GM12878 (cell line): ENCODE measurements around the gene PRKAG2. TPM values are rescaled to one million over a fixed set of nuclear protein-coding genes. Genes with fewer than 3 reads are reported as not detected.

Experiments
- ATAC-seq: fragments of 200-7000 bp; cut with Tn5 transposase; 3 replicates; pipeline ENCODE4 v1.9.1; 2020; ENCODE audit warnings: mild to moderate bottlenecking, moderate library complexity
- BruUV-seq: library from RNA; stranded (reverse); fragments of 400-500 nt; replicated peaks from 2 replicates; lab custom pipeline; 2021; lab: Mats Ljungman, UMichigan
- CTCF ChIA-PET: fragments of 300-600 bp; sonication (Branson Sonifier 250); formaldehyde crosslinking; extraction: SDS; loops from one replicate; lab custom pipeline; 2021; ENCODE audit warnings: inconsistent platforms; lab: Yijun Ruan, JAX
- POLR2A ChIA-PET: fragments of 350-600 bp; formaldehyde crosslinking; extraction: SDS; loops from one replicate; lab custom pipeline; 2021; ENCODE audit warnings: inconsistent platforms; lab: Charles Lee
- RAD21 ChIA-PET: fragments of 300-600 bp; sonication (Branson Sonifier 250); formaldehyde crosslinking; loops from one replicate; lab custom pipeline; 2023; ENCODE audit warnings: antibody characterized with exemption; ENCODE audit not compliant: unreplicated experiment; lab: Charles Lee
- SMC1A ChIA-PET: fragments of 300-600 bp; sonication (Branson Sonifier 250); formaldehyde crosslinking; loops from one replicate; lab custom pipeline; 2023; ENCODE audit not compliant: unreplicated experiment, uncharacterized antibody; lab: Charles Lee
- DNase-seq: peaks from one replicate; pipeline ENCODE4 v3.0.0-alpha.2; 2011; ENCODE audit warnings: low read depth, low spot score
- FAIRE-seq: peaks from 3 replicates; lab custom pipeline; 2011; peaks lifted over from hg19 to GRCh38; lab: Jason Lieb, UNC
- H2AFZ ChIP-seq: 2 replicates; pipeline ENCODE4 v1.6.0; 2011; ENCODE audit warnings: low read depth, low read length, control low read depth; ENCODE audit not compliant: control insufficient read depth
- H3K27ac ChIP-seq: 2 replicates; pipeline ENCODE4 v1.5.1; 2011; ENCODE audit warnings: control low read depth; ENCODE audit not compliant: control insufficient read depth, insufficient read depth
- H3K27me3 ChIP-seq, 2 experiments: replicated peaks in 1 of 2; 2 replicates each; pipeline versions ENCODE4 v1.6.0 to v1.6.1; 2011; ENCODE audit warnings: low read length in 1 of 2; ENCODE audit not compliant: control insufficient read depth in 2 of 2, insufficient read depth in 2 of 2
- H3K36me3 ChIP-seq, 2 experiments: 2 replicates each; pipeline ENCODE4 v1.5.1; 2011; ENCODE audit warnings: low read length in 1 of 2; ENCODE audit not compliant: control insufficient read depth in 2 of 2, insufficient read depth in 2 of 2
- H3K4me1 ChIP-seq: 2 replicates; pipeline ENCODE4 v1.6.1; 2011; ENCODE audit warnings: mild to moderate bottlenecking, low read length, moderate library complexity, mixed read lengths; ENCODE audit not compliant: control insufficient read depth, insufficient read depth
- H3K4me2 ChIP-seq: 2 replicates; pipeline ENCODE4 v1.6.0; 2011; ENCODE audit warnings: control low read depth; ENCODE audit not compliant: control insufficient read depth, insufficient read depth
- H3K4me3 ChIP-seq: fragments of 200-600 bp; sonication (generic); 2 replicates; pipeline ENCODE4 v1.5.1; 2016
- H3K79me2 ChIP-seq: 2 replicates; pipeline ENCODE4 v1.6.0; 2011; ENCODE audit warnings: low read length; ENCODE audit not compliant: control insufficient read depth, insufficient read depth
- H3K9ac ChIP-seq: 2 replicates; pipeline ENCODE4 v1.8.0; 2011; ENCODE audit warnings: low read length, control low read depth, mixed read lengths; ENCODE audit not compliant: control insufficient read depth, insufficient read depth
- H3K9me3 ChIP-seq: replicated peaks from 3 replicates; pipeline ENCODE4 v1.5.1; 2011; ENCODE audit warnings: mild to moderate bottlenecking, low read length; ENCODE audit not compliant: control insufficient read depth, insufficient read depth
- H4K20me1 ChIP-seq: 2 replicates; pipeline ENCODE4 v1.6.0; 2011; ENCODE audit not compliant: control insufficient read depth, insufficient read depth
- BHLHE40 ChIP-seq, 2 experiments: fragments of 450-650 bp in 1 of 2; IDR thresholded peaks; 2 replicates each; pipeline ENCODE4 v1.6.1; 2011 to 2017; ENCODE audit warnings: low read depth in 2 of 2, borderline replicate concordance in 1 of 2, improper control_type of control experiment in 1 of 2, low read length in 1 of 2, mild to moderate bottlenecking in 1 of 2
- BMI1 ChIP-seq: fragments of 450-650 bp; IDR thresholded peaks from 2 replicates; pipeline ENCODE4 v1.6.1; 2016; ENCODE audit warnings: mild to moderate bottlenecking, moderate library complexity, borderline replicate concordance
- CREM ChIP-seq: IDR thresholded peaks from 2 replicates; pipeline ENCODE4 v1.6.1; 2014; ENCODE audit warnings: antibody characterized with exemption, low read depth
- EGR1 ChIP-seq, 2 experiments: IDR thresholded peaks; 1 replicate in 1 of 2; 2 replicates in 1 of 2; pipeline ENCODE4 v1.6.1; 2011 to 2012; ENCODE audit warnings: low read depth in 2 of 2, low read length in 2 of 2, borderline replicate concordance in 1 of 2, mild to moderate bottlenecking in 1 of 2, moderate library complexity in 1 of 2
- FOXM1 ChIP-seq: IDR thresholded peaks from 2 replicates; pipeline ENCODE4 v1.6.1; 2012; ENCODE audit warnings: low read depth, mild to moderate bottlenecking, inconsistent platforms, low read length, moderate library complexity
- IRF3 ChIP-seq: fragments of 450-650 bp; IDR thresholded peaks from 2 replicates; pipeline ENCODE4 v1.6.1; 2014; ENCODE audit warnings: mild to moderate bottlenecking
- KAT2A ChIP-seq: conservative IDR thresholded peaks from 2 replicates; pipeline ENCODE4 v1.6.1; 2011; ENCODE audit warnings: low read depth, low read length; ENCODE audit not compliant: control insufficient read depth
- MTA3 ChIP-seq: IDR thresholded peaks from 2 replicates; pipeline ENCODE4 v1.6.1; 2012; ENCODE audit warnings: low read length, inconsistent platforms, borderline replicate concordance
- MXI1 ChIP-seq: fragments of 150-350 bp; IDR thresholded peaks from 2 replicates; pipeline ENCODE4 v1.6.1; 2011; ENCODE audit warnings: low read depth, mild to moderate bottlenecking, inconsistent platforms, low read length, improper control_type of control experiment
- MYB ChIP-seq: fragments of 150-350 bp; IDR thresholded peaks from 2 replicates; pipeline ENCODE4 v1.6.1; 2014; ENCODE audit warnings: mild to moderate bottlenecking, low read depth, low read length, borderline replicate concordance
- NFIC ChIP-seq: IDR thresholded peaks from 2 replicates; pipeline ENCODE4 v1.6.1; 2012; ENCODE audit warnings: low read depth, mild to moderate bottlenecking, inconsistent platforms, low read length, moderate library complexity
- RAD51 ChIP-seq: fragments of 450-650 bp; IDR thresholded peaks from 2 replicates; pipeline ENCODE4 v1.6.1; 2016; ENCODE audit warnings: moderate library complexity, mild to moderate bottlenecking, inconsistent platforms
- RB1 ChIP-seq: fragments of 450-650 bp; formaldehyde crosslinking; IDR thresholded peaks from 2 replicates; pipeline ENCODE4 v1.6.1; 2017; ENCODE audit warnings: mild to moderate bottlenecking, borderline replicate concordance
- SREBF2 ChIP-seq: IDR thresholded peaks from 2 replicates; pipeline ENCODE4 v1.6.1; 2012; ENCODE audit warnings: mild to moderate bottlenecking, low read length
- TAF1 ChIP-seq: IDR thresholded peaks from 2 replicates; pipeline ENCODE4 v1.6.1; 2011; ENCODE audit warnings: mild to moderate bottlenecking, low read depth, low read length, borderline replicate concordance
- ZBTB11 ChIP-seq: fragments of 450-650 bp; formaldehyde crosslinking; IDR thresholded peaks from 2 replicates; pipeline ENCODE4 v1.5.0; 2022; ENCODE audit warnings: mild to moderate bottlenecking, missing genetic modification characterization
- ZNF622 ChIP-seq: fragments of 450-650 bp; IDR thresholded peaks from 2 replicates; pipeline ENCODE4 v1.6.1; 2017; ENCODE audit warnings: mild to moderate bottlenecking, inconsistent platforms
- WGBS: methylation state at CpG from one replicate; pipeline ENCODE4 v1.1.6; 2016; ENCODE audit warnings: low lambda C conversion rate; ENCODE audit not compliant: insufficient replicate concordance, insufficient coverage; ENCODE audit errors: missing lambda C conversion rate; 5-methylcytosine and 5-hydroxymethylcytosine counted together
- in situ Hi-C: fragments of 300-500 bp; cut with MboI; formaldehyde crosslinking; loops from 9 replicates; pipeline ENCODE4 v1.14.3; 2018; ENCODE audit warnings: mixed read lengths
- intact Hi-C: fragments of 100-400 bp; cut with micrococcal nuclease; formaldehyde crosslinking; loops from one replicate; pipeline ENCODE4 v1.14.2; 2022; ENCODE audit not compliant: unreplicated experiment
- polyA plus RNA-seq, 11 experiments: library from polyadenylated mRNA; depleted of rRNA in 4 of 11; unstranded in 6 of 11; stranded (reverse) in 5 of 11; fragments of >200 nt; fragmentation: Nextera tagmentation in 4 of 11; fragmentation: Illumina TruSeq in 1 of 11; extraction: Ambion mirVana in 4 of 11; extraction: Trizol in 1 of 11; gene quantifications; 1 replicate in 1 of 11; 2 replicates in 10 of 11; pipeline versions ENCODE4 v1.2.1 to v1.2.3, GENCODE V29; 2011 to 2016; ENCODE audit warnings: inconsistent platforms in 2 of 11, missing spikeins in 2 of 11, low read depth in 1 of 11
- total RNA-seq, 4 experiments: library from RNA; depleted of rRNA in 3 of 4; stranded (reverse); fragments of >200 nt in 3 of 4; fragmentation: Illumina TruSeq in 1 of 4; extraction: Trizol in 1 of 4; gene quantifications; 2 replicates each; pipeline versions ENCODE4 v1.2.1 to v1.2.3, GENCODE V29; 2013 to 2021
- TF ChIP-seq, protein P1 (sequence below): IDR thresholded peaks from 2 replicates; pipeline ENCODE4 v1.6.1; 2011; ENCODE audit warnings: borderline replicate concordance, low read depth, mild to moderate bottlenecking, moderate library complexity, low read length; ENCODE audit not compliant: insufficient read depth, poor library complexity, severe bottlenecking
- TF ChIP-seq, protein P2 (sequence below): IDR thresholded peaks from 2 replicates; pipeline ENCODE4 v1.6.1; 2011; ENCODE audit warnings: low read depth, mild to moderate bottlenecking, low read length, moderate library complexity, borderline replicate concordance; ENCODE audit errors: extremely low read depth

Gene PRKAG2
- total and polyA plus RNA-seq, 10 of the 15 experiments (the other 5 are each of a cell fraction or from before 2014, with no cell fraction given): 3.4 to 8.9 (median 6.8) TPM

DNA sequence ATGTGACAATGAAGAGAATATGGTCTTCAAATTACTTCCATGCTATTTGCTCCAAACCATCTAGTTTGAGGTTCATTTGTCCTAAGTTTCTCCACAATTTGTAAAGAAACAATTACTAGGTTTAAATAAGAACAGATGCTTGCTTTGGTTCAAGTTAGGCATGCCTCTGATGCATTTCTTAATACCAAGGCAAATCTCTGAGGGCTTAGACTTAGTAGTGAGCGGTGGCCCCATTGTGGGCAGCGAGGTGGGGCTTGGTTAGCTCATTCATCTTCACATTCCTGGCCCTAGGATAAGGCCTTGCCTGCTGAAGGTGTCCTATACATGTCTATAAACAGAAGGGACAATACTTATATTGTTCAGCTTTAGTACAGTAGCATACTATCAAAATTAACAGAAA lies 304.8 kb downstream of the PRKAG2 start:
- Histone ChIP-seq H3K27me3 (no peaks in the 10 kb centered on the region), H4K20me1 (no peaks in the 10 kb centered on the region), H3K9me3 (no peaks in the 10 kb centered on the region), H3K9ac (no peak overlapping the region), H2AFZ (no peak overlapping the region), H3K4me1 (no peaks in the 10 kb centered on the region), H3K4me3 (no peak overlapping the region), H3K36me3 (peaks cover 0 to 4% of the 10 kb centered on the region in 2 experiments; a peak in 2 of 4 replicates), H3K27ac (no peak overlapping the region), H3K4me2 (no peak overlapping the region), H3K79me2 (no peaks in the 10 kb centered on the region)
- ATAC-seq (no peak), FAIRE-seq (no peak), DNase-seq (no peak)
- POLR2A ChIA-PET: interaction anchor here (0.5 to 0.7 kb wide), 2 partner anchors 14 to 63 kb away, joined by 3 read pairs; no protein-coding TSS in a partner anchor
- no TSS peak for BruUV-seq
- intact Hi-C loops: no loop called here
- in situ Hi-C loops: no loop called here
- SMC1A ChIA-PET: interaction anchor here (1.2 to 1.3 kb wide), 2 partner anchors 59 to 131 kb away, joined by 3 read pairs; no protein-coding TSS in a partner anchor
- CTCF ChIA-PET: interaction anchor here (0.9 to 2.3 kb wide), 2 partner anchors 60 to 186 kb away, joined by 3 to 9 read pairs; no protein-coding TSS in a partner anchor
- 82% methylated on average over 2 of the region's 2 CpGs for WGBS
- RAD21 ChIA-PET: interaction anchor here (2.4 kb wide), 1 partner anchor 61 kb away, joined by 7 read pairs; no protein-coding TSS in a partner anchor
- TF ChIP-seq RB1 (no peak), CREM (no peak), SREBF2 (no peak), ZNF622 (no peak), IRF3 (no peak), BHLHE40 (IDR thresholded peaks at IDR 0.05; ENCODE audit: borderline replicate concordance in 1 of 2, low read depth in 2 of 2, low read length in 1 of 2) (no peak), EGR1 (IDR thresholded peaks at IDR 0.05; ENCODE audit: borderline replicate concordance in 1 of 2, low read depth in 2 of 2, low read length in 2 of 2) (no peak), BMI1 (no peak), FOXM1 (no peak), MXI1 (no peak), MTA3 (no peak), NFIC (no peak), TAF1 (no peak), KAT2A (no peak), MYB (no peak), ZBTB11 (no peak), RAD51 (no peak)
- TF ChIP-seq, protein P1, sequence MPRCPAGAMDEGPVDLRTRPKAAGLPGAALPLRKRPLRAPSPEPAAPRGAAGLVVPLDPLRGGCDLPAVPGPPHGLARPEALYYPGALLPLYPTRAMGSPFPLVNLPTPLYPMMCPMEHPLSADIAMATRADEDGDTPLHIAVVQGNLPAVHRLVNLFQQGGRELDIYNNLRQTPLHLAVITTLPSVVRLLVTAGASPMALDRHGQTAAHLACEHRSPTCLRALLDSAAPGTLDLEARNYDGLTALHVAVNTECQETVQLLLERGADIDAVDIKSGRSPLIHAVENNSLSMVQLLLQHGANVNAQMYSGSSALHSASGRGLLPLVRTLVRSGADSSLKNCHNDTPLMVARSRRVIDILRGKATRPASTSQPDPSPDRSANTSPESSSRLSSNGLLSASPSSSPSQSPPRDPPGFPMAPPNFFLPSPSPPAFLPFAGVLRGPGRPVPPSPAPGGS: no peak
- TF ChIP-seq, protein P2, sequence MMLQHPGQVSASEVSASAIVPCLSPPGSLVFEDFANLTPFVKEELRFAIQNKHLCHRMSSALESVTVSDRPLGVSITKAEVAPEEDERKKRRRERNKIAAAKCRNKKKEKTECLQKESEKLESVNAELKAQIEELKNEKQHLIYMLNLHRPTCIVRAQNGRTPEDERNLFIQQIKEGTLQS: no peak
